Vagina (tissue), 2 donors: ENCODE data around the gene ZNF407. TPM values are rescaled to one million over a fixed set of nuclear protein-coding genes. Genes with fewer than 3 reads are reported as not detected.

Experiments
- DNase-seq, 2 donors: peaks; one replicate each; pipeline ENCODE4 v3.0.0-alpha.2; 2017; ENCODE audit errors: extremely low spot score in 2 of 2
- H3K27ac ChIP-seq: fragments of 200-600 bp; sonication (generic); one replicate; pipeline ENCODE4 v1.5.1; 2019
- H3K27me3 ChIP-seq: fragments of 200-600 bp; sonication (generic); one replicate; pipeline ENCODE4 v1.5.1; 2019
- H3K36me3 ChIP-seq, 2 donors: fragments of 200-600 bp; sonication (generic); one replicate each; pipeline ENCODE4 v1.5.1; 2017 to 2019
- H3K4me1 ChIP-seq: fragments of 200-600 bp; sonication (generic); one replicate; pipeline ENCODE4 v1.5.1; 2019
- H3K4me3 ChIP-seq, 2 donors: fragments of 200-600 bp; sonication (generic); 1 replicate in 1 of 2; 2 replicates in 1 of 2; pipeline ENCODE4 v1.5.1; 2016 to 2019
- H3K9me3 ChIP-seq: fragments of 200-600 bp; sonication (generic); one replicate; pipeline ENCODE4 v1.5.1; 2019
- CTCF ChIP-seq, 3 experiments: fragments of 450-650 bp in 2 of 3; fragments of 200-600 bp in 1 of 3; sonication (generic) in 1 of 3; IDR thresholded peaks; one replicate each; pipeline ENCODE4 v1.5.1; 2017 to 2019; ENCODE audit warnings: antibody characterized with exemption in 3 of 3, mild to moderate bottlenecking in 2 of 3, moderate library complexity in 2 of 3
- POLR2A ChIP-seq, 2 donors: fragments of 450-650 bp; IDR thresholded peaks; one replicate each; pipeline ENCODE4 v1.6.1; 2017; ENCODE audit warnings: antibody characterized with exemption in 2 of 2, mild to moderate bottlenecking in 2 of 2, moderate library complexity in 2 of 2
- POLR2AphosphoS5 ChIP-seq, 2 donors: sonication (generic); formaldehyde crosslinking; IDR thresholded peaks; one replicate each; pipeline ENCODE4 v1.9.0; 2017; ENCODE audit warnings: antibody characterized with exemption in 2 of 2, mild to moderate bottlenecking in 2 of 2, low read depth in 1 of 2; ENCODE audit not compliant: insufficient read depth in 1 of 2
- intact Hi-C: fragments of 100-400 bp; cut with DNase I; formaldehyde crosslinking; loops from one replicate; pipeline ENCODE4 v1.15.1; 2023
- total RNA-seq: library from RNA; depleted of rRNA; stranded (reverse); fragments of >200 nt; gene quantifications from one replicate; pipeline ENCODE4 v1.2.3, GENCODE V29; 2016

Gene ZNF407
- total RNA-seq, 1 donor from 2014 or later: 15.5 TPM

- no peaks in the 10 kb centered on the region for H3K36me3 ChIP-seq
- DNase-seq: no peak
- H3K4me3 ChIP-seq: no peak overlapping the region
- intact Hi-C loops: no loop called here
- TF ChIP-seq CTCF (IDR thresholded peaks at IDR 0.05): no peak
- H3K27me3 ChIP-seq: no peaks in the 10 kb centered on the region
- H3K27ac ChIP-seq: no peak overlapping the region
- H3K4me1 ChIP-seq: no peaks in the 10 kb centered on the region
- H3K9me3 ChIP-seq: no peaks in the 10 kb centered on the region
These were observed 383.8 kb downstream of the ZNF407 start for GRCh38 chr18:74981476-74981875.

DNA sequence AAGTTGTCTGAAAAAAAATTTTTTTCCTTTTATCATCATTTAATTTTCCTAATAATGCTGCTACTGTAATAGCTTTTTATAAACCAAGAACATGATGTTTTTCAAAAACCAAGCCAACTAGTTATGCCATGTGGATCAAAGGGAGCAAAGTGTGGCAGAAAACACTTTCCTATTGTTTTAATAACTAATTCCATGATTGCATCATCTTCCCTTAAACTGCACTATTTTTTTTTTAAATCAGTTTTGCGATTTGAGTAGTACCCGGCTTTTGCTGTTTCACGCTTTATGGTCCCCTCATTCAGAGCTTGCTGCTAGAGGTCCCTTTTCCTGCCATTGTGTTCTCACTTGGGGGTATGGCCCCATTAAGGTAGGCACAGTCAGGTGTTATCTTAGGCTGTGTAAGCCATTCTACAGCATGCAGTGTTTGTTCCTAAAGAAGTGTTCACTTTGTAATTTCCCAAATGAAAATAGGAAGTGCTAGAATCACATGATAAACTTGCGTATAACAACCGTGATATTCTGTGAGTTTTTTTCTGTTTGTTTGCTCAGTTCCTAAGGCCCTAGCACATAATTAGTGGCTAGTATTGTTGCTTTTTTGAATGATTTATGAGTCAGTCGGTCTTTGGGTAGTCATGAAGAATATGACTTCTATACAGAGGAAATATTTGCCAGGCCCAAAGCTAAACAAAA, 385.4 kb downstream of the ZNF407 start:
- H3K36me3 ChIP-seq: no peaks in the 10 kb centered on the region
- H3K27ac ChIP-seq: no peak overlapping the region

GRCh38 chr18:74989134-74989533, 391.5 kb downstream of the ZNF407 start:
- TF ChIP-seq POLR2AphosphoS5 (IDR thresholded peaks at IDR 0.05; ENCODE audit: insufficient read depth in 1 of 2, low read depth in 1 of 2) (no peak), CTCF (IDR thresholded peaks at IDR 0.05) (no peak), POLR2A (IDR thresholded peaks at IDR 0.05) (no peak)
- no peaks in the 10 kb centered on the region for H3K27me3 ChIP-seq
- DNase-seq: no peak
- no peaks in the 10 kb centered on the region for H3K4me1 ChIP-seq
- intact Hi-C loops: no loop called here
- H3K27ac ChIP-seq: no peak overlapping the region
- H3K4me3 ChIP-seq: no peak overlapping the region
- no peaks in the 10 kb centered on the region for H3K36me3 ChIP-seq
- H3K9me3 ChIP-seq: no peaks in the 10 kb centered on the region

More for the DNA sequence above, 385.4 kb downstream of the ZNF407 start:
- Histone ChIP-seq H3K27me3 (no peaks in the 10 kb centered on the region), H3K4me3 (no peak overlapping the region), H3K4me1 (no peaks in the 10 kb centered on the region), H3K9me3 (no peaks in the 10 kb centered on the region)
- no peak for DNase-seq
- TF ChIP-seq POLR2AphosphoS5 (IDR thresholded peaks at IDR 0.05; ENCODE audit: insufficient read depth in 1 of 2, low read depth in 1 of 2): no peak
- no peak for TF ChIP-seq CTCF (IDR thresholded peaks at IDR 0.05)
- no peak for TF ChIP-seq POLR2A (IDR thresholded peaks at IDR 0.05)
- intact Hi-C loops: no loop called here

- H3K36me3 ChIP-seq: no peaks in the 10 kb centered on the region
- no peaks in the 10 kb centered on the region for H3K9me3 ChIP-seq
- no peaks in the 10 kb centered on the region for H3K27me3 ChIP-seq
- DNase-seq: no peak
- H3K27ac ChIP-seq: no peak overlapping the region
- no peak overlapping the region for H3K4me3 ChIP-seq
- TF ChIP-seq CTCF (IDR thresholded peaks at IDR 0.05) (no peak), POLR2A (IDR thresholded peaks at IDR 0.05) (no peak), POLR2AphosphoS5 (IDR thresholded peaks at IDR 0.05; ENCODE audit: insufficient read depth in 1 of 2, low read depth in 1 of 2) (no peak)
- intact Hi-C loops: no loop called here
- no peaks in the 10 kb centered on the region for H3K4me1 ChIP-seq
These were observed 393.0 kb downstream of the ZNF407 start for GRCh38 chr18:74990563-74991081.
